SU-DHL-6 (cell line): ENCODE results near the gene PLAAT3.
"Not testable (repeated sequence)": the region's sequence is repeated elsewhere in the genome, so short reads cannot be mapped to it uniquely, and the experiment has no call there.

Experiments used
- H2AFZ ChIP-seq: fragments of 200-600 bp; sonication (generic); 2 replicates; pipeline ENCODE4 v1.6.1; 2014; ENCODE audit warnings: low read depth, mild to moderate bottlenecking, moderate library complexity, mixed read lengths, antibody characterized with exemption, low read length; ENCODE audit not compliant: severe bottlenecking
- H3F3A ChIP-seq: fragments of 200-600 bp; shearing (Covaris generic); 2 replicates; pipeline ENCODE4 v1.6.0; 2016; ENCODE audit warnings: antibody characterized with exemption, mild to moderate bottlenecking; ENCODE audit not compliant: insufficient read depth
- H3K27ac ChIP-seq: fragments of 200-600 bp; sonication (generic); 2 replicates; pipeline ENCODE4 v1.5.1; 2016; ENCODE audit warnings: low read depth, mild to moderate bottlenecking, low read length, moderate library complexity, mixed read lengths
- H3K27me3 ChIP-seq: fragments of 200-600 bp; sonication (generic), shearing (Covaris generic); 2 replicates; pipeline ENCODE4 v1.6.0; 2014; ENCODE audit warnings: mild to moderate bottlenecking, low read length
- H3K36me3 ChIP-seq: fragments of 200-600 bp; sonication (generic); 2 replicates; pipeline ENCODE4 v1.6.1; 2014; ENCODE audit warnings: mild to moderate bottlenecking, low read length, mixed read lengths
- H3K4me2 ChIP-seq: fragments of 300-600, 200-600 bp; shearing (Covaris generic), sonication (generic); 2 replicates; pipeline ENCODE4 v1.6.0; 2014; ENCODE audit warnings: low read length, low read depth, mild to moderate bottlenecking; ENCODE audit not compliant: poor library complexity, severe bottlenecking
- H3K4me3 ChIP-seq: fragments of 200-600 bp; sonication (generic); 2 replicates; pipeline ENCODE4 v1.5.1; 2014; ENCODE audit warnings: antibody characterized with exemption, low read length, mild to moderate bottlenecking, mixed read lengths; ENCODE audit not compliant: insufficient read depth, poor library complexity, severe bottlenecking
- H3K79me2 ChIP-seq: fragments of 200-600 bp; sonication (generic); 2 replicates; pipeline ENCODE4 v1.6.1; 2014; ENCODE audit warnings: mild to moderate bottlenecking, low read length, moderate library complexity; ENCODE audit not compliant: insufficient read depth
- H3K9ac ChIP-seq: fragments of 200-600 bp; sonication (generic); 2 replicates; pipeline ENCODE4 v1.7.0; 2014; ENCODE audit warnings: mild to moderate bottlenecking, low read length
- H3K9me2 ChIP-seq: fragments of 200-600 bp; sonication (generic); replicated peaks from 2 replicates; pipeline ENCODE4 v1.6.1; 2014; ENCODE audit warnings: low read length; ENCODE audit not compliant: insufficient read depth
- H3K9me3 ChIP-seq: fragments of 200-600 bp; sonication (generic); 2 replicates; pipeline ENCODE4 v1.6.1; 2014; ENCODE audit warnings: low read length, mixed read lengths; ENCODE audit not compliant: insufficient read depth
- H4K20me1 ChIP-seq: fragments of 200-600 bp; sonication (generic); 2 replicates; pipeline ENCODE4 v1.6.1; 2014; ENCODE audit warnings: low read depth, mild to moderate bottlenecking, antibody characterized with exemption, low read length, moderate library complexity, mixed read lengths
- CTCF ChIP-seq: fragments of 200-600 bp; sonication (generic); IDR thresholded peaks from one replicate; pipeline ENCODE4 v1.5.1; 2017; ENCODE audit warnings: antibody characterized with exemption, mild to moderate bottlenecking, low read length, moderate library complexity; ENCODE audit not compliant: insufficient read depth, poor library complexity, severe bottlenecking
- EZH2phosphoT487 ChIP-seq: fragments of 200-600 bp; sonication (generic), shearing (Covaris generic); conservative IDR thresholded peaks from 2 replicates; pipeline ENCODE4 v1.6.1; 2018; ENCODE audit warnings: mild to moderate bottlenecking, antibody characterized with exemption, low read length, moderate library complexity, mixed read lengths

PLAAT3 gene

GRCh38 chr11:63619967-63620366 is 5.7 kb upstream of the PLAAT3 start:
- H3K4me3 ChIP-seq: no peak overlapping the region
- no peak overlapping the region for H2AFZ ChIP-seq
- TF ChIP-seq EZH2phosphoT487 (no peak), CTCF (no peak)
- H3K27ac ChIP-seq: no peak overlapping the region
- no peak overlapping the region for H3K9ac ChIP-seq
- no peaks in the 10 kb centered on the region for H4K20me1 ChIP-seq
- no peaks in the 10 kb centered on the region for H3K9me2 ChIP-seq
- no peak overlapping the region for H3K4me2 ChIP-seq
- no peaks in the 10 kb centered on the region for H3K27me3 ChIP-seq
- no peaks in the 10 kb centered on the region for H3K36me3 ChIP-seq
- no peaks in the 10 kb centered on the region for H3K79me2 ChIP-seq
- 0 out of 2 replicates have a peak, but pooled peaks cover 2% of the 10 kb centered on the region for H3F3A ChIP-seq
- H3K9me3 ChIP-seq: no peaks in the 10 kb centered on the region

GRCh38 chr11:63617686-63618085 is 3.5 kb upstream of the PLAAT3 start:
- not testable (repeated sequence) for H2AFZ ChIP-seq, H3F3A ChIP-seq, H3K9me3 ChIP-seq, H3K9me2 ChIP-seq, H3K27me3 ChIP-seq, H3K27ac ChIP-seq, H3K9ac ChIP-seq, H3K4me2 ChIP-seq, H3K79me2 ChIP-seq, H4K20me1 ChIP-seq, H3K36me3 ChIP-seq, H3K4me3 ChIP-seq

GRCh38 chr11:63616953-63617352 is 2.7 kb upstream of the PLAAT3 start:
- Histone ChIP-seq H3K27me3 (no peaks in the 10 kb centered on the region), H3F3A (no peaks in the 10 kb centered on the region), H4K20me1 (no peaks in the 10 kb centered on the region), H3K9ac (no peak overlapping the region), H3K9me2 (no peaks in the 10 kb centered on the region), H3K4me2 (no peak overlapping the region), H3K36me3 (no peaks in the 10 kb centered on the region), H3K4me3 (no peak overlapping the region), H3K27ac (no peak overlapping the region), H3K79me2 (no peaks in the 10 kb centered on the region), H3K9me3 (no peaks in the 10 kb centered on the region), H2AFZ (no peak overlapping the region)
- no peak for TF ChIP-seq CTCF
- TF ChIP-seq EZH2phosphoT487: no peak

- Histone ChIP-seq H3K4me2 (peak overlapping the region; percentile 62), H3K36me3 (no peaks in the 10 kb centered on the region), H4K20me1 (no peaks in the 10 kb centered on the region), H3K4me3 (peak overlapping the region; percentile 55), H3F3A (no peaks in the 10 kb centered on the region), H3K9ac (peak overlapping the region; percentile 37), H3K27ac (no peak overlapping the region), H3K27me3 (no peaks in the 10 kb centered on the region), H3K9me3 (no peaks in the 10 kb centered on the region), H3K9me2 (no peaks in the 10 kb centered on the region), H3K79me2 (no peaks in the 10 kb centered on the region), H2AFZ (peak overlapping the region; percentile 69)
- no peak for TF ChIP-seq EZH2phosphoT487
- no peak for TF ChIP-seq CTCF
Observed at GRCh38 chr11:63613517-63614135, 607 bp downstream of the PLAAT3 start.
